ENCODE data around the gene PLVAP.

The PLVAP gene

DNA sequence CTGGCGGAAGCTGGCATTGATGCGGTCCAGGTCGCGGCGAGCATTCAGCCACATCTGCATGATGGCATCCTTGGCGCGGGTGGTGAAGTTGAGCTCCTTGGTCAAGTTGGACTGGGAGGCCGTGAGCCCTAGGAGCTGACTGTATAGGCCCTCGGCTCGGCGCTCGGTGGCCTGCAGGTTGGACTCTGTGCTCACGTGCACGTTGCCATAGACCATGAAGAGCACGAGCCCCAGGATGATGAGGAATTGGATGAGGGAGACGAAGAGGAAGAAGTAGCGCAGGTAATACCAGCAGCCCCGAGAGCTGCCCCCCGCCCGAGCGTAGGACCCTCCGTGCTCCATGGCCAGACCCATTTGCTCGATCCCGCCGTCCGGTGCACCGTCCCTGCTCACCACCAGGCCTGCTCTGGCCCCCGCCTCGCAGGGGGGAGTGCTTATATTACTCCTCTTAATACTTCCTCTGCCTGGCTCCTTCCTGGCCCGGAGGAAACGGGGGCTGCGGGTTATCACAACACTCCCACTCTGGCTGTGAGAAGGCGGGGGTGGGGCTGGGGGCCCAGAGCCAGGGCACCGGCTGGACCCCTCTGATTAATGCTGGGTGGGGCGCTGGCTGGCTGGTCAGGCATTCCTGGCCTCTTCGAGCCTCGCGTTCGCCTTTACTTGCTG is at the start of gene PLVAP:
Gene PLVAP (minus strand): TSS at position 408 of the 666 bp plus-strand sequence. CDS start 54 bp downstream, at position 354.
- DNase-seq (ENCODE audit: low spot score): no peak

DNA sequence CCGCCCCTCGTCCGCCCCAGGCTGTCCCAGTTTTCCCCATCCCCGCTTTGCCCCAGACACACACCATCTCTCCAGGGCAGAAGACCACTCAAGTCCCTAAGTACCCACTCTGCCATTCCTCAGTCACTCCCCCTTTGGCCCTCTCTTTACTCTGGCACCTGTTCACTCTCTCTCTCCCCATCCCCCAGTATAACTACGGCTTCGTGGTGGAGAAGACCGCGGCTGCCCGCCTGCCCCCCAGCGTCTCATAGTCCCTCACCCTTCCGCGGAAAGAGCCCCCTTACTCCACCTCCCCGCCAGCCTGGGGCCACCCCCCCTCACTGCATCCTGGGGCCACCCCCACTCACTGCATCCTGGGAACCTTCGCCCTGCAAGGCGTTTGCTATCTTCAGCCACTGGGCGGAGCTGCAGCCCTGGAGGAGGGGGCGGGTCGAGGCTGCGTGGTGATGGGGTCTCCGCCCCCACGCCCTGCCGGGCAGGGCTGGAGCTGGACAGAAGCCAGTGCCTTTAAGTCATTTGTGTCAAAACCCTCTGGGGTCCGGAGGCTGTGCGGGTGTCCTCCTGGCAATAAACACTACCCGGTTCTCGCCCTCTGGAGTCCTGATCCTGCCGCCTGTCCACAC is 47.7 kb upstream of the PLVAP start:
- DNase-seq (ENCODE audit: low spot score): no peak

DNA sequence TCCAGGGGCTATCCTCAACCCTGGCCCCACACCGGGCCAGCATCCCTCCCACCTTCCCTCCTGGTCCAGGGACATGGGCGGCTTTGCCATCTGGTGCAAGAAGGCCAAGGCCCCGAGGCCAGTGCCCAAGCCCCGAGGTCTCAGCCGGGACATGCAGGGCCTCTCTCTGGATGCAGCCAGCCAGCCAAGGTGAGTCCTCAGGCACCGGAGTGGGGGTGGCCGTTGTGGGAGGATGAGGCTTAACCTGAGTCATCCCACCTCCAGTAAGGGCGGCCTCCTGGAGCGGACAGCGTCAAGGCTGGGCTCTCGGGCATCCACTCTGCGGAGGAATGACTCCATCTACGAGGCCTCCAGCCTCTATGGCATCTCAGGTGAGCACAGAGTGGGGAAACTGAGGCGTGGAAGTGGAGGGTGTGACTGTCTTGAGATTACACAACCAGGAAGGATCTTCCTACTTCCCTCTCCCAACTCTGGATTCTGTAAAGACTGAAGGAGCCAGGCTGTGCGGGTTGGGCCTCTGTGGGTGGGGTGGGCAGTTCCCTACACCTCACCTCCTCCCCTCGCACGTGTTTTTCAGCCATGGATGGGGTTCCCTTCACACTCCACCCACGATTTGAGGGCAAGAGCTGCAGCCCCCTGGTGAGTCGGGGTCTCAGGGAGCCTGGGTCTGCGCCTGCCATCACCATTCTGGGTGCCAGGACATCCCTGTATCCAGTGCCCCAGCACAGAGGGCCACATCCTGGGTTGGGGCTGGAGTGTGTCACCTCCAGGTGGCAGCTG is 46.5 kb upstream of the PLVAP start:
- DNase-seq (ENCODE audit: low spot score): no peak

DNA sequence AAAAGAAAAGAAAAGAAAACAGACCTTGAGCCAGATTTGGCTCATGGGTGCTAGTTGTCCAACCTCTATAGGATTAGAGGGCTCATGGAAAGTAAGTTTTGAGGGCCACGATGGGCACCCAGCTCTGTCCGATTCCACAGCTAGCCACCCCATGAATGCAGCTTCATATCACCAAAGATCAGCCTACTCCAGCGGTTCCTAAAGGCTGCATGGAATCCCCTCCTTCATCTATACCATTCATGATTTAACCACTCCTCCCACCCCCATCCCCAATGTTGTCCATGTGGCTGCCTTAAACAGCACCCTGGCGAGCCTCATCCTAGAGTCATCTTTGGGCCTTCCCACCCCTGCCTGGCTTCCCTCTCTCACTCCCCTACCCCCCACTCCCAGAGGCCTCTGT is 44.8 kb upstream of the PLVAP start:
- no peak for DNase-seq (ENCODE audit: low spot score)

GRCh38 chr19:17420475-17420924 is 43.4 kb upstream of the PLVAP start:
- no peak for DNase-seq (ENCODE audit: low spot score)

DNA sequence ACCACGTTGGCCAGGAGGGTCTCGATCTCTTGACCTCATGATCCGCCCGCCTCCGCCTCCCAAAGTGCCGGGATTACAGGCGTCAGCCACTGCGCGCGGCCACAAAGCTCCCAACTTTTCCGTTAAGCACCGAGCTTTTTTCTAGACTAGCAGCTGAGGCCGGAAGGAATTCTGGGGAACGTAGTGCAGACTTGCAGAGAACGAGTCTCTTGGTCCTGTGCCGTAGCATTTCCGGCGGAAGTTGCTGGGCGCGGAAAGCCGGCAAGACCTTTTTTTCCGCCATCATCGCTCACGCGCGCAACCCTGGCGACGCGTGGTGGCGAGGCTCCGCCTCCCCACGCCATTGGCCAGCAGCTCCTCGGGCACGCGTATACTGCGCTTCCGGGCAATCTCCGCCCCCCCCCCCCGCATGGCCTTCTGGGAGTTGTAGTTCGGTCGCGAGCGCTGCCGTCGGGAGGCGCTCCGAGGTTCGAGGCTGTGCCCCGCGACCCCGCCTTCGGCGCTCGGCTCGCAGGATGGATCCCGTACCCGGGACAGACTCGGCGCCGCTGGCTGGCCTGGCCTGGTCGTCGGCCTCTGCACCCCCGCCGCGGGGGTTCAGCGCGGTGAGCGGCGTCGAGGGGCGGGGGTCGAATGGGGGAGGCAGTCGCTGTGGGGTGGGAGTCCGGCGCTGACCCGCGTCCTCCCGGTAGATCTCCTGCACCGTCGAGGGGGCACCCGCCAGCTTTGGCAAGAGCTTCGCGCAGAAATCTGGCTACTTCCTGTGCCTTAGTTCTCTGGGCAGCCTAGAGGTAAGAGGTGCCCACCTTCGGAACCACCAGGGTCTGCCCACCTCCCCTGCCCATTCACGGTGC is 42.7 kb upstream of the PLVAP start, which contains the start of gene MVB12A:
Gene MVB12A (plus strand): TSS at position 427 of the 854 bp plus-strand sequence. CDS start 89 bp downstream, at position 516.
- peak; percentile 98 for DNase-seq (ENCODE audit: low spot score)

DNA sequence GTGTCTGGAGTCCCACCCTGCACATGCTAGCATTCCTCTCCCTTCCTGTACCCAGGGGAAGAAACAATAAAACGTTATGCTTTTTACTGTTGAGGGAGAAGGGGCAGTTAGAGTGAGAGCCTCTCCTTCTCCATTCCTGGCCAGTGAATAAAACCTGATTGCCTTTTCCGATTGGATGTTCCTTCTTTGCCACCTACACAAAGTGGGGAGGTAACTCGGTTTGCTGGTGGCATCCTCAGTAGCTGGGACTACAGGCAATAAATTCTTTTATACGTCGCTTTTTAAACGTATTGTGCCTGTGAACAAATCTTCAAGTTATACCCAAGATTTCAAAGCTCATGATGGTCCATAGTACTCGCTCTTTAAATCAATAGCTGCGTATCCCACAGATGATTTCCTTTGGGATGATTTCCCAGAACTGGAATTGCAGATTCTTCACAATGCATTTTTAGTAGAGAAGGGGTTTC is 42.0 kb upstream of the PLVAP start:
- no peak for DNase-seq (ENCODE audit: low spot score)

DNA sequence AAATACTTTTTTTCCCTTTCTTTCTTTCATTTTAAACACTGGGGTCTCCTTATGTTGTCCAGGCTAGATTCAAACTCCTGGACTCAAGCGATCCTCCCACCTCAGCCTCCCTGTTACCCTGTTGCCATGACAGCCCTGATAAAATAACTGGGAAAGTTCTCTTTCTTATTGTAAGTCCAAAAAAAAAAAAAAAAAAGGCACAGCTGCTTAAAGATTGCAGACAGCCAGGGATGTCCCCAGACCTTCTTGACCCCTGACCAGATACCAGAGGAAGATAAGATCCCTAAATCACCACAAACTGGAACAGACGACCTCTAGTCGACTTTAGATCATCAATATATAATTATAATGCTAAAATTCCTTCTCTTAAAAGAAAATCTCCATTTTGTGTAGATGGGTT is 41.6 kb upstream of the PLVAP start:
- DNase-seq (ENCODE audit: low spot score): no peak

DNA sequence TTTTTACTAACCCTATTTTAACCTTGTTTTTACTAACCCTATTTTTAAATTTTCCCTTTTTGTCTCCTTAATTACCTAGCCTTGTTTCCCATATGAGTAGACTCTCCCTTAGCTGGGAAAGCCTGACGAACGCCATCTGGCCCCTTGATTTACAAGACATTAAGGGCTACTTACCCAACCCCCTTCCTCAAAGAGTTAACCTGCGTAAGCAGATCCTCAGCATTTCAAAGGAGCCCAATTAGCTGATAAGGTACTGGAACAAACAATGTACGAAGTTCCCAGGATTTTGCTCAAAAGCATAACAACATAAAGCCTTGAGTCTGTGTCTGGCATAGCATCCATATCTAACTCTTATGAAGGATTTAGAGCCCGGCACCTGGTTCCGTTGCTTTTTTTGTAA is 38.0 kb upstream of the PLVAP start:
- no peak for DNase-seq (ENCODE audit: low spot score)

GRCh38 chr19:17414097-17414496 is 37.0 kb upstream of the PLVAP start:
- no peak for DNase-seq (ENCODE audit: low spot score)

- no peak for DNase-seq (ENCODE audit: low spot score)
Observed at GRCh38 chr19:17411801-17412200, 34.7 kb upstream of the PLVAP start.

DNA sequence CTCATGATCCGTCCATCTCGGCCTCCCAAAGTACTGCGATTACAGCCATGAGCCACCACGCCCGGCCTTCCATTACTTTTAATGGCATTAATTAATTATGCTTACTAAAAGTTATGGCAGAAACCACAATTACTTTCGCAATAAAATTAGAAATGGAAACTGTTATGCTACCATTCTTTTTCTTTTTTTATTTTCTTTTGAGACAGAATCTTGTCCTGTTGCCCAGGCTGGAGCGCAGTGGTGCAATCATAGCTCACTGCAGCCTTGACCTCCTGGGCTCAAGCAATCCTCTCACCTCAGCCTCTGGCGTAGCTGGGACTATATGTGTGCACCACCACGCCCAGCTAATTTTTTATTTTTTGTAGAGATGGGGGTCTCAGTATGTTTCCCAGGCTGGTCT is 32.8 kb upstream of the PLVAP start:
- no peak for DNase-seq (ENCODE audit: low spot score)

GRCh38 chr19:17406887-17407196 is 29.7 kb upstream of the PLVAP start:
- no peak for DNase-seq (ENCODE audit: low spot score)

- peak; percentile 15 for DNase-seq (ENCODE audit: low spot score)
Observed at GRCh38 chr19:17406046-17406886, 29.1 kb upstream of the PLVAP start.

GRCh38 chr19:17405250-17406045 is 28.3 kb upstream of the PLVAP start, which contains the start of gene BST2:
TSS of gene BST2 (minus strand) at chr19:17405630. CDS start at chr19:17405575, 55 bp downstream.
- DNase-seq (ENCODE audit: low spot score): peak; percentile 68

DNA sequence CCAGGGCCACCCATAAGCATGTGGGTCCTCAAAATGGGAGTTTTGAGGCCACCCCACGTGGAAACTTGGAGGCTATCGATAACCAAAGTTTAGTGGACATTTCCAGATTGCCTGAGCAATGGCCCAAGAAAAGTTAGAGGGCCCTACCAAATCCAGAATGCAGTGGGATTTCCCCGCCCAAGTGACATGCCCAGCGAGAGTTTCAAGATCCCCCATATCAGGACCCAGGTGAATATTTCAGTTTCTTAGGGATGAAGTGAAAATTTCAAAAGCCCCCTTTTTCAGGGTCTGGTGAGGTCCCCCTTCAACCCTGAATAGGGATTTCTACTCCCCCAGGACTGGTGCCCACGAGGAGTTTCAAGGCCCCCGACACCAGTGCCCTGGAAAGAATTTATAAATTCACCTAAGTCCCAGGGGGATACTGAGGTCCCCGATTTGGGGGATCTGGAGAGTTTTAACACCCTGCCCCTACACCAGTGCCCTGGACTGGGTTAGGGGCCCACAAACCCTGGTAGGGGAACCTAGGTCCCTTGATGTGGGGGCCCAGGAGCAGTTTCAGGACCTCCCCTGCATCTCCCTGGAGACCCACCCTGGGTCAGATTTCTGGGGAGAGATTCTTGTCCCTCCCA is 27.6 kb upstream of the PLVAP start:
- DNase-seq (ENCODE audit: low spot score): no peak

DNA sequence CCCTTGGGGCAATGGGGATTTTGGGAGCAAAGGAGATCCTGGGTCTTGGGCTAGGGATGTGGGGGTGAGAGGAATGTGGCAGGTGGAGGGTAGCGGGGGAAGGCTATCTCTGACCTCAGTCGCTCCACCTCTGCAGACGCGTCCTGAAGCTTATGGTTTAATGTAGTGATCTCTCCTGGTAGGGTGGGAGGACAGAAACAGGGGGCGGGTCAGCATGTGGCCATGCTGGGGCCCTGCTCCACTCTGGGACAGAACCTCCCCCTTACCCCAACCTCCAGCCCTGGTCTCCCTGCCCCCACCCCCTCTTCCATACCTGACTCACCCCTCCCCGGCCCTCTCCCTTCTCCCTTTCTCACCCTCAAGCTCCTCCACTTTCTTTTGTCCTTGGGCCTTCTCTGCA is 26.9 kb upstream of the PLVAP start:
- DNase-seq (ENCODE audit: low spot score): no peak

DNA sequence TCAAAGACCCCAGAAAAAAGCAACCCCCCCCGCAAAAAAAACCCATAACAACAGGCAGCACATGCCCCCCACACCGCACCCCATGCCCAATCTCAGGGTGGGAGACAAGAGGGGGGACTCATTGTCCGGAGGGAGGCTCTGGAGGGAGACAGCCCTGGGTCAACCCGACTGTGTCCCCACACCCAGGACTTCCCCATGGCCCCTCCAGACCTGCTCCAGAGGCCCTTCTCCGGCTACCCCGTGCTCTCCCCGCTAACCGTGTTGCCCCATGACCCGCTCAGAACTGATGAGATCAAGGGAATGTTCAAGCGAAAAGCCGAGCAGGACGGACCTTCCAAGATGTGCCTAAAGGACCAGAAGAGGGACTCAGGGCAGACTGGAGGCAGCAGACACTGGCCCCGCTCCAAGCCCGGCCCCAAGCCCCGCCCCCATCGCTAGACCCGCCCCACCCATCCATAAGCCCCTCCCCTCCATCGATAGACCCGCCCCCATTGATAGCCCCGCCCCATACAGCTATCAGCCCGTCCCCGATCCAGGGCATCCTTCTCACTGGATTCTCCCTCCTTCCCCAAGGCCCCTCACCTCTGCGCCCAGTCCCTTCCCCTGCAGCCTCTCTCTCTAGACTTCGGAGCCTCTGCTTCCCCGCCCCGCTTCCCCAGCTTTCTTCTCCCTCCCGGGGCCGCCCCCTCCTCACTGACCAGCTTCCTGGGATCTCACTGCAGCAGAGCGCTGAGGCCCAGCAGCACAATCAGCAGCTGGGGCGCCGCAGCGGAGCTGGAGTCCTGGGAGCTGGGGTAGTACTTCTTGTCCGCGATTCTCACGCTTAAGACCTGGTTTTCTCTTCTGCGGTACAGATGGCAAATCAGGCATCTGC is 26.1 kb upstream of the PLVAP start:
- DNase-seq (ENCODE audit: low spot score): no peak

GRCh38 chr19:17401628-17402027 is 24.5 kb upstream of the PLVAP start:
- no peak for DNase-seq (ENCODE audit: low spot score)

Measured in globus pallidus (tissue), 1 donor.